Liver (tissue), 9 donors: Measurements from ENCODE around the gene PHOX2A. TPM values are rescaled to one million over a fixed set of nuclear protein-coding genes. Genes with fewer than 3 reads are reported as not detected.
"Not testable (repeated sequence)": the region's sequence is repeated elsewhere in the genome, so short reads cannot be mapped to it uniquely, and the experiment has no call there.

Experiments
- DNase-seq: peaks from one replicate; pipeline ENCODE4 v3.0.0-alpha.2; 2017; ENCODE audit warnings: low spot score
- H3K27ac ChIP-seq, 2 donors: one replicate each; pipeline ENCODE4 v1.7.0; 2013; ENCODE audit warnings: inconsistent platforms in 2 of 2, low read length in 2 of 2, control low read depth in 1 of 2, low read depth in 1 of 2, mild to moderate bottlenecking in 1 of 2
- H3K27me3 ChIP-seq, 4 donors: one replicate each; pipeline versions ENCODE4 v1.6.1 to v1.7.0; 2013; ENCODE audit warnings: low read length in 3 of 4, inconsistent platforms in 1 of 4, mild to moderate bottlenecking in 1 of 4, moderate library complexity in 1 of 4; ENCODE audit not compliant: control insufficient read depth in 4 of 4, insufficient read depth in 4 of 4
- H3K36me3 ChIP-seq, 4 donors: one replicate each; pipeline versions ENCODE4 v1.6.1 to v1.7.0; 2013; ENCODE audit warnings: low read length in 3 of 4, mild to moderate bottlenecking in 3 of 4, low read depth in 1 of 4, moderate library complexity in 1 of 4; ENCODE audit not compliant: control insufficient read depth in 4 of 4, insufficient read depth in 3 of 4
- H3K4me1 ChIP-seq, 4 donors: one replicate each; pipeline versions ENCODE4 v1.6.1 to v1.7.0; 2013; ENCODE audit warnings: low read length in 3 of 4, mild to moderate bottlenecking in 3 of 4, moderate library complexity in 1 of 4; ENCODE audit not compliant: control insufficient read depth in 4 of 4, insufficient read depth in 4 of 4
- H3K4me3 ChIP-seq, 3 donors: one replicate each; pipeline versions ENCODE4 v1.6.1 to v1.7.0; 2013; ENCODE audit warnings: low read length in 3 of 3, control low read depth in 1 of 3, low read depth in 1 of 3, mild to moderate bottlenecking in 1 of 3
- H3K9ac ChIP-seq, 2 donors: one replicate each; pipeline ENCODE4 v1.7.0; 2013; ENCODE audit warnings: low read length in 2 of 2, mild to moderate bottlenecking in 2 of 2, moderate library complexity in 2 of 2, control low read depth in 1 of 2, low read depth in 1 of 2
- H3K9me3 ChIP-seq, 4 donors: one replicate each; pipeline versions ENCODE4 v1.6.1 to v1.7.0; 2013; ENCODE audit warnings: low read length in 3 of 4; ENCODE audit not compliant: control insufficient read depth in 4 of 4
- FOXA1 ChIP-seq: IDR thresholded peaks from 2 replicates; pipeline ENCODE4 v1.6.1; 2016; ENCODE audit warnings: antibody characterized with exemption
- GABPA ChIP-seq, 2 donors: IDR thresholded peaks in 1 of 2; conservative IDR thresholded peaks in 1 of 2; 2 replicates each; pipeline ENCODE4 v1.6.1; 2016; ENCODE audit warnings: antibody characterized with exemption in 2 of 2, mild to moderate bottlenecking in 1 of 2, moderate library complexity in 1 of 2
- HNF4A ChIP-seq, 2 donors: conservative IDR thresholded peaks; 2 replicates each; pipeline ENCODE4 v1.6.1; 2016; ENCODE audit warnings: antibody characterized with exemption in 2 of 2, mild to moderate bottlenecking in 2 of 2
- HNF4G ChIP-seq: IDR thresholded peaks from 2 replicates; pipeline ENCODE4 v1.6.1; 2016; ENCODE audit warnings: antibody characterized with exemption
- JUND ChIP-seq, 2 donors: IDR thresholded peaks; 2 replicates each; pipeline ENCODE4 v1.6.1; 2016; ENCODE audit warnings: antibody characterized with exemption in 2 of 2
- NR2F2 ChIP-seq: IDR thresholded peaks from 2 replicates; pipeline ENCODE4 v1.6.1; 2016; ENCODE audit warnings: antibody characterized with exemption
- RAD21 ChIP-seq, 2 donors: IDR thresholded peaks; 2 replicates each; pipeline ENCODE4 v1.6.1; 2016; ENCODE audit warnings: antibody characterized with exemption in 2 of 2, mild to moderate bottlenecking in 2 of 2
- RXRA ChIP-seq, 2 donors: IDR thresholded peaks; 2 replicates each; pipeline ENCODE4 v1.6.1; 2017 to 2018; ENCODE audit warnings: antibody characterized with exemption in 2 of 2, mild to moderate bottlenecking in 1 of 2
- SP1 ChIP-seq: IDR thresholded peaks from 2 replicates; pipeline ENCODE4 v1.6.1; 2018; ENCODE audit warnings: antibody characterized with exemption, mild to moderate bottlenecking
- TAF1 ChIP-seq: conservative IDR thresholded peaks from 2 replicates; pipeline ENCODE4 v1.6.1; 2016; ENCODE audit warnings: antibody characterized with exemption, mild to moderate bottlenecking
- WGBS: extraction: QIAGEN DNeasy Blood & Tissue Kit; methylation state at CpG from one replicate; pipeline ENCODE4 v1.1.7; 2013; 5-methylcytosine and 5-hydroxymethylcytosine counted together
- polyA plus RNA-seq, 2 donors: library from polyadenylated mRNA; stranded (reverse) in 1 of 2; unstranded in 1 of 2; fragments of 200-250 nt in 1 of 2; fragments of >200 nt in 1 of 2; fragmentation: Nextera tagmentation in 1 of 2; extraction: Ambion mirVana in 1 of 2; gene quantifications; one replicate each; pipeline versions ENCODE4 v1.2.1 to v1.2.3, GENCODE V29; 2013 to 2015
- total RNA-seq, 2 donors: library from RNA; depleted of rRNA; stranded (reverse); fragments of >200 nt; gene quantifications; one replicate each; pipeline ENCODE4 v1.2.3, GENCODE V29; 2014
- TF ChIP-seq, protein P1 (sequence below): IDR thresholded peaks from 2 replicates; pipeline ENCODE4 v1.6.1; 2016; ENCODE audit warnings: antibody characterized with exemption
- TF ChIP-seq, protein P2 (sequence below): IDR thresholded peaks from 2 replicates; pipeline ENCODE4 v1.6.1; 2016; ENCODE audit warnings: antibody characterized with exemption
- TF ChIP-seq, protein P3 (sequence below): IDR thresholded peaks from 2 replicates; pipeline ENCODE4 v1.6.1; 2016; ENCODE audit warnings: antibody characterized with exemption
- TF ChIP-seq, protein P4 (sequence below): fragments of 150-350 bp; IDR thresholded peaks from 2 replicates; pipeline ENCODE4 v1.5.1; 2017; ENCODE audit warnings: improper control_type of control experiment, low read depth, low read length; ENCODE audit not compliant: missing input control
- donor health status: healthy.
- donor health status: healthy.
- donor health status: healthy.
- donor health status: healthy.
- donor health status: healthy.

Gene PHOX2A
- total and polyA plus RNA-seq, 4 donors = not detected

DNA sequence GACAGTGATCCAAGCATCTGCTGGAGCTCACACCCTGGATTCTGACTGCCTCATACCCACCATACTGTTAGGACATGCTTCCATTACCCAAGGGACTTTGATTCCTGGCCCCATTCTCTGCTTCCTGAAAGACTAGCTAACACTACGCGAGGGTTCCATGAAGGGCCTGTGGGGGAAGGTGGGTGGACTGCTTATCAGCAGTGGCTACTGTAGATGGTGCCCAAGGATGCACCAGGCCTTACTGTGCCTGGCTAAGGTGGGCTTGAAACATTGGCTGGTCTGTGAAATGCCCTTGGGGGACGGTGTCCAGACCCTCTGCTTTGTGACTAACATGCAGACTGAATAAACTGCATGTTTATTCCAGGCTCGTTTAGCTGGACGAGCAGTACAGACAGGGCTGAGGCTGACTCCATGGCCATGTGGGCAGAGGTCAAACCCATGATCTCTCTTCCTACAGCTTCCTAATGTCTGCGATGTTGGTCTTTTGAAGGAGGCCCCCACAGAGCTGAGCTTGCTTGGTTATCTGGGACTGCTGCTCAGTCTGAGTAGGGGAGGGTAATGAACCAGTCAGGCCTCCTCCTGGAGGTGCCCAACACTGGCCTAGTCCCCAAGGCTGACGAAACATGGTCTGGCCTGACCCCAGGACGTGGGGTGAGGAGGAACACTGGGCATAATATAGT, 48.3 kb upstream of the PHOX2A start:
- peaks cover 5 to 27% (median 12%) of the 10 kb centered on the region in 4 donors for H3K36me3 ChIP-seq
- no peaks in the 10 kb centered on the region for H3K27me3 ChIP-seq
- DNase-seq = no peak
- no peak overlapping the region for H3K27ac ChIP-seq
- no peak overlapping the region for H3K9ac ChIP-seq
- H3K4me3 ChIP-seq = no peak overlapping the region
- no peaks in the 10 kb centered on the region for H3K4me1 ChIP-seq
- TF ChIP-seq FOXA1 (no peak), SP1 (no peak), HNF4A (conservative IDR thresholded peaks at IDR 0.05) (no peak), JUND (IDR thresholded peaks at IDR 0.05) (no peak), RXRA (IDR thresholded peaks at IDR 0.05) (no peak), GABPA (IDR thresholded peaks at IDR 0.05 in 1 of 2, conservative IDR thresholded peaks at IDR 0.05 in 1 of 2) (no peak), NR2F2 (no peak), TAF1 (no peak), HNF4G (no peak)
- TF ChIP-seq, protein P1, sequence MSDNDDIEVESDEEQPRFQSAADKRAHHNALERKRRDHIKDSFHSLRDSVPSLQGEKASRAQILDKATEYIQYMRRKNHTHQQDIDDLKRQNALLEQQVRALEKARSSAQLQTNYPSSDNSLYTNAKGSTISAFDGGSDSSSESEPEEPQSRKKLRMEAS = no peak
- TF ChIP-seq, protein P2, sequence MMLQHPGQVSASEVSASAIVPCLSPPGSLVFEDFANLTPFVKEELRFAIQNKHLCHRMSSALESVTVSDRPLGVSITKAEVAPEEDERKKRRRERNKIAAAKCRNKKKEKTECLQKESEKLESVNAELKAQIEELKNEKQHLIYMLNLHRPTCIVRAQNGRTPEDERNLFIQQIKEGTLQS = no peak
- TF ChIP-seq, protein P3, sequence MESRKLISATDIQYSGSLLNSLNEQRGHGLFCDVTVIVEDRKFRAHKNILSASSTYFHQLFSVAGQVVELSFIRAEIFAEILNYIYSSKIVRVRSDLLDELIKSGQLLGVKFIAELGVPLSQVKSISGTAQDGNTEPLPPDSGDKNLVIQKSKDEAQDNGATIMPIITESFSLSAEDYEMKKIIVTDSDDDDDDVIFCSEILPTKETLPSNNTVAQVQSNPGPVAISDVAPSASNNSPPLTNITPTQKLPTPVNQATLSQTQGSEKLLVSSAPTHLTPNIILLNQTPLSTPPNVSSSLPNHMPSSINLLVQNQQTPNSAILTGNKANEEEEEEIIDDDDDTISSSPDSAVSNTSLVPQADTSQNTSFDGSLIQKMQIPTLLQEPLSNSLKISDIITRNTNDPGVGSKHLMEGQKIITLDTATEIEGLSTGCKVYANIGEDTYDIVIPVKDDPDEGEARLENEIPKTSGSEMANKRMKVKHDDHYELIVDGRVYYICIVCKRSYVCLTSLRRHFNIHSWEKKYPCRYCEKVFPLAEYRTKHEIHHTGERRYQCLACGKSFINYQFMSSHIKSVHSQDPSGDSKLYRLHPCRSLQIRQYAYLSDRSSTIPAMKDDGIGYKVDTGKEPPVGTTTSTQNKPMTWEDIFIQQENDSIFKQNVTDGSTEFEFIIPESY = no peak
- no peaks in the 10 kb centered on the region for H3K9me3 ChIP-seq
- WGBS = 93% methylated on average over 8 of the region's 8 CpGs

DNA sequence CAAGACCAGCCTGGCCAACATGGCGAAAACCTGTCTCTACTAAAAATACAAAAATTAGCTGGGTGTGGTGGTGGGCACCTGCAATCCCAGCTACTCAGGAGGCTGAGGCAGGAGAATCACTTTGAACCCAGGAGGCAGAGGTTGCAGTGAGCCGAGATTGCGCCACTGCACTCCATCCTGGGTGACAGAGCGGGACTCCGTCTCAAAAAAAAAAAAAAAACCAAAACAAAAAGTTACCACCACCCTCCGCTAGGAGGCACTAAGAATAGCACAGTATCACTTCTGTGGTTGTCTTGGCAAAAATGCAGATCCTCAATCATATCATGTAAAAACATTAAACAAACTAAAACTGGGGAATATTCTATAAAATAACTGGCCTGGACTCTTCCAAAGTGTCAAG, 46.8 kb upstream of the PHOX2A start:
- 77% methylated on average over 6 of the region's 6 CpGs for WGBS
- not testable (repeated sequence) for H3K9me3 ChIP-seq, H3K4me1 ChIP-seq, H3K27ac ChIP-seq, H3K4me3 ChIP-seq, H3K9ac ChIP-seq, H3K27me3 ChIP-seq, DNase-seq
- TF ChIP-seq RAD21 (IDR thresholded peaks at IDR 0.05) = peak in 1 of 2 donors; percentile 36
- TF ChIP-seq, protein P4, sequence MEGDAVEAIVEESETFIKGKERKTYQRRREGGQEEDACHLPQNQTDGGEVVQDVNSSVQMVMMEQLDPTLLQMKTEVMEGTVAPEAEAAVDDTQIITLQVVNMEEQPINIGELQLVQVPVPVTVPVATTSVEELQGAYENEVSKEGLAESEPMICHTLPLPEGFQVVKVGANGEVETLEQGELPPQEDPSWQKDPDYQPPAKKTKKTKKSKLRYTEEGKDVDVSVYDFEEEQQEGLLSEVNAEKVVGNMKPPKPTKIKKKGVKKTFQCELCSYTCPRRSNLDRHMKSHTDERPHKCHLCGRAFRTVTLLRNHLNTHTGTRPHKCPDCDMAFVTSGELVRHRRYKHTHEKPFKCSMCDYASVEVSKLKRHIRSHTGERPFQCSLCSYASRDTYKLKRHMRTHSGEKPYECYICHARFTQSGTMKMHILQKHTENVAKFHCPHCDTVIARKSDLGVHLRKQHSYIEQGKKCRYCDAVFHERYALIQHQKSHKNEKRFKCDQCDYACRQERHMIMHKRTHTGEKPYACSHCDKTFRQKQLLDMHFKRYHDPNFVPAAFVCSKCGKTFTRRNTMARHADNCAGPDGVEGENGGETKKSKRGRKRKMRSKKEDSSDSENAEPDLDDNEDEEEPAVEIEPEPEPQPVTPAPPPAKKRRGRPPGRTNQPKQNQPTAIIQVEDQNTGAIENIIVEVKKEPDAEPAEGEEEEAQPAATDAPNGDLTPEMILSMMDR = peak; percentile 13
- peaks cover 5 to 19% (median 6%) of the 10 kb centered on the region in 4 donors for H3K36me3 ChIP-seq

DNA sequence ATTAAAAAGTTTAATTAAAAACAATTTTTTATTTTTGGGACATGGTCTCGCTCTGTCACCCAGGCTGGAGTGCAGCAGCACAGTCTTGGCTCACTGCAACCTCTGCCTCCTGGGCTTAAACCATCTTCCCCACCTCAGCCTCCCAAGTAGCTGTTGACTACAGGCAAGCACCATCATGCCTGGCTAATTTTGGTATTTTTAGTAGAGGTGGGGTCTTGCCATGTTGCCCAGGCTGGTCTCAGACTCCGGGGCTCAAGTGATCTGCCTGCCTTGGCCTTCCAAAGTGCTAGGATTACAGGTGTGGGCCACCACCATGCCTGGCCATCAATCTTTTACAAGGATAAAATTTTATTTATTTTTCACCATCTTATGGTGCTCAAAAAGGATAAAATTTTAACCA, 43.3 kb upstream of the PHOX2A start:
- Histone ChIP-seq H3K27ac (no peak overlapping the region), H3K4me1 (no peaks in the 10 kb centered on the region), H3K9me3 (no peaks in the 10 kb centered on the region), H3K9ac (no peak overlapping the region), H3K4me3 (no peak overlapping the region), H3K27me3 (peaks cover 0 to 2% (median 0%) of the 10 kb centered on the region in 4 donors), H3K36me3 (no peaks in the 10 kb centered on the region)
- TF ChIP-seq NR2F2 (no peak), RXRA (IDR thresholded peaks at IDR 0.05) (no peak)
- WGBS = 95% methylated on average over 2 of the region's 2 CpGs
- no peak for DNase-seq
